A549 (cell line): Measurements from ENCODE around the gene CCDC12.

ENCODE experiments used
- CBX2 ChIP-seq: fragments of 200-600 bp; sonication (generic); IDR thresholded peaks from 2 replicates; pipeline ENCODE4 v1.6.1; 2016; ENCODE audit warnings: low read depth, mild to moderate bottlenecking, borderline replicate concordance
- CHD2 ChIP-seq: fragments of 150-350 bp; IDR thresholded peaks from 2 replicates; pipeline ENCODE4 v1.6.1; 2014; ENCODE audit warnings: low read length; ENCODE audit not compliant: partially characterized antibody
- ESRRA ChIP-seq: fragments of 150-350 bp; IDR thresholded peaks from 2 replicates; pipeline ENCODE4 v1.6.1; 2014; ENCODE audit warnings: mild to moderate bottlenecking, low read length, borderline replicate concordance
- JUN ChIP-seq, 2 experiments: fragments of >200 bp; sonication (Bioruptor Twin); formaldehyde crosslinking; IDR thresholded peaks; 2 replicates in 1 of 2; 3 replicates in 1 of 2; pipeline ENCODE4 v1.6.1; 2016 to 2017
- JUNB ChIP-seq: fragments of >200 bp; sonication (Bioruptor Twin); formaldehyde crosslinking; IDR thresholded peaks from 2 replicates; pipeline ENCODE4 v1.6.1; 2016
- MYC ChIP-seq: IDR thresholded peaks from 2 replicates; pipeline ENCODE4 v1.6.1; 2012; ENCODE audit warnings: mild to moderate bottlenecking, inconsistent platforms, low read length, improper control_type of control experiment, borderline replicate concordance
- POLR2A ChIP-seq: IDR thresholded peaks from 2 replicates; pipeline ENCODE4 v1.6.1; 2012; ENCODE audit warnings: mild to moderate bottlenecking, low read length
- ZSCAN20 ChIP-seq: fragments of 250-450 bp; sonication (Bioruptor Pico); IDR thresholded peaks from 2 replicates; pipeline ENCODE4 v1.8.0; 2022; ENCODE audit warnings: mild to moderate bottlenecking, moderate library complexity
- TF ChIP-seq, protein P1 (sequence below): fragments of 250-450 bp; sonication (Bioruptor Pico); IDR thresholded peaks from 2 replicates; pipeline ENCODE4 v1.5.0; 2020; ENCODE audit warnings: low read depth, mild to moderate bottlenecking, moderate library complexity
- TF ChIP-seq, protein P2 (sequence below): fragments of >200 bp; sonication (Bioruptor Twin); formaldehyde crosslinking; IDR thresholded peaks from 3 replicates; pipeline ENCODE4 v1.5.1; 2016
- TF ChIP-seq, protein P3 (sequence below): IDR thresholded peaks from 2 replicates; pipeline ENCODE4 v1.6.1; 2012
- TF ChIP-seq, protein P4 (sequence below): fragments of 200-600 bp; sonication (generic); IDR thresholded peaks from 2 replicates; pipeline ENCODE4 v1.6.1; 2016; ENCODE audit warnings: antibody characterized with exemption, mild to moderate bottlenecking, moderate library complexity
- TF ChIP-seq, protein P5 (sequence below): fragments of 450-650 bp; IDR thresholded peaks from 2 replicates; pipeline ENCODE4 v1.6.1; 2014; ENCODE audit warnings: antibody characterized with exemption

DNA sequence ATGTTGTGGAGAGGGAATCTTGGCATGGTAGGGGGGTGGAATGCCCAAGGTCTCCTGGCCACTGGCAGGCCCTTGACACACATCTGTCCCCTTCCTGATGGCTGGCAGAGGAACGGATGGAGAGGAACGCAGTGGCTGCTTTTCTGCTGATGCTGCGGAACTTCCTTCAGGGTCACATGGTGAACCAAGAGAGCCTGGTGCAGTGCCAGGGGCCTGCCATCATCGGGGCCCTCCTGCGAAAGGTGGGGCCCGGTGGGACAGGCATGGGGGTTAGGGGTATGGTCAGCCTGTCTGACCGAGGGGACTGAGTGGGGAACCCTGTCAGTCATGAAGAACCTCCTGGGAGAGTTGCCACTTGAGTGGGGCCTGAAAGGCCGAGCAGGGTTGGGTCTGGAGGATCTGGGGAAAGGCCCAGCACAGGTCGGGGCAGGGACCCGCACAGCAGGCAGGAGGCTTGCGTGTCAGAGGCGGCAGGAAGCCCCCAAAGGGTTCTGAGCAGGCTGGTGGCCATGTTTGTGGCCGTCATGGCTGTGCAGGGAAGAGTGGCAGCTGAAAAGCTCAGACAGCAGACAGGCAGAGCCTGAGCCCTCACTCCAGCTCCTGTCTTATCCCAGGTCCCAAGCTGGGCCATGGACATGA lies 21.0 kb upstream of the CCDC12 start:
- TF ChIP-seq JUNB (no peak), CHD2 (no peak), CBX2 (no peak), POLR2A (no peak), ESRRA (no peak), ZSCAN20 (CRISPR knock-in tag) (no peak), MYC (no peak), JUN (IDR thresholded peaks at IDR 0.05) (no peak)
- TF ChIP-seq, protein P1, sequence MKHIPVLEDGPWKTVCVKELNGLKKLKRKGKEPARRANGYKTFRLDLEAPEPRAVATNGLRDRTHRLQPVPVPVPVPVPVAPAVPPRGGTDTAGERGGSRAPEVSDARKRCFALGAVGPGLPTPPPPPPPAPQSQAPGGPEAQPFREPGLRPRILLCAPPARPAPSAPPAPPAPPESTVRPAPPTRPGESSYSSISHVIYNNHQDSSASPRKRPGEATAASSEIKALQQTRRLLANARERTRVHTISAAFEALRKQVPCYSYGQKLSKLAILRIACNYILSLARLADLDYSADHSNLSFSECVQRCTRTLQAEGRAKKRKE (CRISPR knock-in tag) = no peak
- TF ChIP-seq, protein P2, sequence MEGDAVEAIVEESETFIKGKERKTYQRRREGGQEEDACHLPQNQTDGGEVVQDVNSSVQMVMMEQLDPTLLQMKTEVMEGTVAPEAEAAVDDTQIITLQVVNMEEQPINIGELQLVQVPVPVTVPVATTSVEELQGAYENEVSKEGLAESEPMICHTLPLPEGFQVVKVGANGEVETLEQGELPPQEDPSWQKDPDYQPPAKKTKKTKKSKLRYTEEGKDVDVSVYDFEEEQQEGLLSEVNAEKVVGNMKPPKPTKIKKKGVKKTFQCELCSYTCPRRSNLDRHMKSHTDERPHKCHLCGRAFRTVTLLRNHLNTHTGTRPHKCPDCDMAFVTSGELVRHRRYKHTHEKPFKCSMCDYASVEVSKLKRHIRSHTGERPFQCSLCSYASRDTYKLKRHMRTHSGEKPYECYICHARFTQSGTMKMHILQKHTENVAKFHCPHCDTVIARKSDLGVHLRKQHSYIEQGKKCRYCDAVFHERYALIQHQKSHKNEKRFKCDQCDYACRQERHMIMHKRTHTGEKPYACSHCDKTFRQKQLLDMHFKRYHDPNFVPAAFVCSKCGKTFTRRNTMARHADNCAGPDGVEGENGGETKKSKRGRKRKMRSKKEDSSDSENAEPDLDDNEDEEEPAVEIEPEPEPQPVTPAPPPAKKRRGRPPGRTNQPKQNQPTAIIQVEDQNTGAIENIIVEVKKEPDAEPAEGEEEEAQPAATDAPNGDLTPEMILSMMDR = no peak
- TF ChIP-seq, protein P3, sequence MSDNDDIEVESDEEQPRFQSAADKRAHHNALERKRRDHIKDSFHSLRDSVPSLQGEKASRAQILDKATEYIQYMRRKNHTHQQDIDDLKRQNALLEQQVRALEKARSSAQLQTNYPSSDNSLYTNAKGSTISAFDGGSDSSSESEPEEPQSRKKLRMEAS = no peak
- TF ChIP-seq, protein P4, sequence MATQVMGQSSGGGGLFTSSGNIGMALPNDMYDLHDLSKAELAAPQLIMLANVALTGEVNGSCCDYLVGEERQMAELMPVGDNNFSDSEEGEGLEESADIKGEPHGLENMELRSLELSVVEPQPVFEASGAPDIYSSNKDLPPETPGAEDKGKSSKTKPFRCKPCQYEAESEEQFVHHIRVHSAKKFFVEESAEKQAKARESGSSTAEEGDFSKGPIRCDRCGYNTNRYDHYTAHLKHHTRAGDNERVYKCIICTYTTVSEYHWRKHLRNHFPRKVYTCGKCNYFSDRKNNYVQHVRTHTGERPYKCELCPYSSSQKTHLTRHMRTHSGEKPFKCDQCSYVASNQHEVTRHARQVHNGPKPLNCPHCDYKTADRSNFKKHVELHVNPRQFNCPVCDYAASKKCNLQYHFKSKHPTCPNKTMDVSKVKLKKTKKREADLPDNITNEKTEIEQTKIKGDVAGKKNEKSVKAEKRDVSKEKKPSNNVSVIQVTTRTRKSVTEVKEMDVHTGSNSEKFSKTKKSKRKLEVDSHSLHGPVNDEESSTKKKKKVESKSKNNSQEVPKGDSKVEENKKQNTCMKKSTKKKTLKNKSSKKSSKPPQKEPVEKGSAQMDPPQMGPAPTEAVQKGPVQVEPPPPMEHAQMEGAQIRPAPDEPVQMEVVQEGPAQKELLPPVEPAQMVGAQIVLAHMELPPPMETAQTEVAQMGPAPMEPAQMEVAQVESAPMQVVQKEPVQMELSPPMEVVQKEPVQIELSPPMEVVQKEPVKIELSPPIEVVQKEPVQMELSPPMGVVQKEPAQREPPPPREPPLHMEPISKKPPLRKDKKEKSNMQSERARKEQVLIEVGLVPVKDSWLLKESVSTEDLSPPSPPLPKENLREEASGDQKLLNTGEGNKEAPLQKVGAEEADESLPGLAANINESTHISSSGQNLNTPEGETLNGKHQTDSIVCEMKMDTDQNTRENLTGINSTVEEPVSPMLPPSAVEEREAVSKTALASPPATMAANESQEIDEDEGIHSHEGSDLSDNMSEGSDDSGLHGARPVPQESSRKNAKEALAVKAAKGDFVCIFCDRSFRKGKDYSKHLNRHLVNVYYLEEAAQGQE = no peak
- TF ChIP-seq, protein P5, sequence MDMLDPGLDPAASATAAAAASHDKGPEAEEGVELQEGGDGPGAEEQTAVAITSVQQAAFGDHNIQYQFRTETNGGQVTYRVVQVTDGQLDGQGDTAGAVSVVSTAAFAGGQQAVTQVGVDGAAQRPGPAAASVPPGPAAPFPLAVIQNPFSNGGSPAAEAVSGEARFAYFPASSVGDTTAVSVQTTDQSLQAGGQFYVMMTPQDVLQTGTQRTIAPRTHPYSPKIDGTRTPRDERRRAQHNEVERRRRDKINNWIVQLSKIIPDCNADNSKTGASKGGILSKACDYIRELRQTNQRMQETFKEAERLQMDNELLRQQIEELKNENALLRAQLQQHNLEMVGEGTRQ = no peak
